ENCODE data around the gene ZBTB21.
"Not testable (repeated sequence)": the region's sequence is repeated elsewhere in the genome, so short reads cannot be mapped to it uniquely, and the experiment has no call there.

ZBTB21 gene

GRCh38 chr21:41965461-41966013 lies 44.6 kb downstream of the ZBTB21 start:
- no peak for DNase-seq

DNA sequence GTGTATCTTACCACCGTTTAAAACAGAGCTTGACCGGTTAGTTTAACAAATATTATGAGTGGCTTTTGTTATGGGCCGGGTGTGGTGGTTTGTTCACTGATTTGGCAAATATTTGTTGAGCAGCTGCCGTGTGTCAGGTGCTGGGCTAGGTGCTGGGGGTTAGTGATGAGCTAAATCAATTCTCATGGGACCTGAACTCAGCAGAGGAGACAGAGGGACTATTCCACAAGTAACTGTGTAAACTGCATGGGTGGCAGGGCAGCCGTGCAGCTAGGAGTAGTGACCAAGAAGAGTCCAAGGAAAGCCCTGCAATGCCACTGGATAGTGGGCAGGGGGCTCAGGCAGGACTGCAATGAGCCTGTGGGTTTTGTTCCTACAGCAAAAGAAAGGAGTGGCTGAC lies 45.1 kb downstream of the ZBTB21 start:
- no peak for DNase-seq

DNA sequence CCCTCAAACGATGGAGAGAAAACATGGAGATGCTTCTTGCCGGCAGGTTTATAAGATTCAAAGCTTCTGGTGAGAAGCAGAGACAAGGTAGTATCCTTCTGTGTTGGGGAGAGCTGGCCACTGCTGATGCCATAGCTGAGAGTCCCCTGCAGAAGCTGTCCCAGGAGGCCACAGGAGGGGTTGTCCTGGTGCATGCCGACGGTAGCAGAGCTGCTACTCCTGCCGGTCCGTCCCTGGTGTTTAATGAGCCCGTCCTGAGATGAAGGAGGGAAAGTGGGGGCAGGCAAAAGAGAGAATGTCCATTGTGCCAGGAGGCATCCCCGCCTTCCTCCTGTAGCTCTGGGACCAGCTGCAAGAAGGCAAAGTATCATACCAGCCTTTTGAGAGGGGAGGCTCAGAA lies 46.0 kb downstream of the ZBTB21 start:
- no peak for DNase-seq

DNA sequence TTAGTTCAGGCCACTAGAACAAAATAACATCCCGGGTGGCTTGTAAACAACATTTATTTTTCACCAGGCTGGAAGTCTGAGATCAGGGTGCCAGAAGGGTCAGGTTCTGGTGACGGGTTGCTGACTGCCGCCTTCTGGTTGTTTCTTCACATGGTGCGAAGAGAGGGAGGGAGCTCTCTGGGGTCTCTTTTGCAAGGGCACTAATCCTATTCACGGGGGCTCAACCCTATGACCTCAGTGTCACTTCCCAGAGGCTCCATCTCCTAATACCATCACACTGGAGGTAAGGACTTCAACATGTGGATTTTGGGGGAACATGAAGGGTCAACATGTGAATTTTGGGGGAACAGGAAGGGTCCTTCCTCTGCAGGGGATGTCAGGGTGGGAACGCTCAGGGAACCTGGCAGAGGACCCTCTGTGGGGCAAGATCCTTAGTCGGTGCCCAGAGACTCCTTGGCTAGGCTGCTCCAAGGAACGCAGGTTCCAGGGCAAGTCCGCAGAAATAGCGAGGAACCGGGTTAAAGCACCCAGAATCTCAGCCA lies 47.7 kb downstream of the ZBTB21 start:
- DNase-seq = no peak

DNA sequence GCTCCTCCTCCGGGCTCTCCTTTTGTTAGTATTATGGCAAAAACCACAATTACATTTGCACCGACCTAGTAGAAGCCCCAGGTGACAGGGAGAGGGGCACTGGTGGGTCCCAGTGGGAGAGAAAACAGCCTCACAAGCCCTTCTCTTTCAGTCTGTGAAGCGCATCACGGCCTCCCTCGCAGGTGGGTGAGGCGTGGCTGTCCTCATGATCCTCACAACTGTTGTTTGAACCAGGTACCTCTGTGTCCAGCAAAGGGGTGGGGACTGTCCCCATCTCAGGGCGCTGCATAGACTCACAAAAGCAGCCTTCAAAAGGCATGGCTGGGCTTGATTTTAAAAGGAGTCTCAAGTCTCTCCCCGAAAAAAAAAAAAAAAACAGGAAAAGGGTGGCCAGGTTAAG lies 48.4 kb downstream of the ZBTB21 start:
- DNase-seq = no peak

DNA sequence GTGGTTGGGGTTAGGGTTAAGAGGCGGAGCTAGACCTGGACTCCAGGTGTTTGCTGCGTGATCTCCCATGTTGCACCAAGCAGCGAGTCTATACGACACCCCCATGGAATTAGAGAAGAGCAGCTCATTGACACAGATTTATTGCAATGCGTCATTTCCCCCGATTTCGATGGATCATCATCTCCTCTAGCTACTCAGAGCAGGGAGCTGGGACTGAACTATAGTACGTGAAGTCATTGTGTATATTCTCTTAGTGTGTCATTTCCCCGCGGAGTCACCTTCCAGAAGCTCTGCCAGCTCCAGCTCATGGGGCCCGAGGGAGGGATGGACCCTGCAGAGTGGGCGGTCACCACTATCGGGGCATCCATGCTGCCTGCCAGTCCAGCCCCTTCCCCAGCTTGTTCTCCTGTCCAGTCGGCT lies 48.9 kb downstream of the ZBTB21 start:
- no peak for DNase-seq

GRCh38 chr21:41960386-41960785 lies 49.8 kb downstream of the ZBTB21 start:
- DNase-seq = no peak

- DNase-seq = not testable (repeated sequence)
Measured at GRCh38 chr21:41959697-41960096, 50.5 kb downstream of the ZBTB21 start.

GRCh38 chr21:41958886-41959563 lies 51.1 kb downstream of the ZBTB21 start:
- no peak for DNase-seq

DNA sequence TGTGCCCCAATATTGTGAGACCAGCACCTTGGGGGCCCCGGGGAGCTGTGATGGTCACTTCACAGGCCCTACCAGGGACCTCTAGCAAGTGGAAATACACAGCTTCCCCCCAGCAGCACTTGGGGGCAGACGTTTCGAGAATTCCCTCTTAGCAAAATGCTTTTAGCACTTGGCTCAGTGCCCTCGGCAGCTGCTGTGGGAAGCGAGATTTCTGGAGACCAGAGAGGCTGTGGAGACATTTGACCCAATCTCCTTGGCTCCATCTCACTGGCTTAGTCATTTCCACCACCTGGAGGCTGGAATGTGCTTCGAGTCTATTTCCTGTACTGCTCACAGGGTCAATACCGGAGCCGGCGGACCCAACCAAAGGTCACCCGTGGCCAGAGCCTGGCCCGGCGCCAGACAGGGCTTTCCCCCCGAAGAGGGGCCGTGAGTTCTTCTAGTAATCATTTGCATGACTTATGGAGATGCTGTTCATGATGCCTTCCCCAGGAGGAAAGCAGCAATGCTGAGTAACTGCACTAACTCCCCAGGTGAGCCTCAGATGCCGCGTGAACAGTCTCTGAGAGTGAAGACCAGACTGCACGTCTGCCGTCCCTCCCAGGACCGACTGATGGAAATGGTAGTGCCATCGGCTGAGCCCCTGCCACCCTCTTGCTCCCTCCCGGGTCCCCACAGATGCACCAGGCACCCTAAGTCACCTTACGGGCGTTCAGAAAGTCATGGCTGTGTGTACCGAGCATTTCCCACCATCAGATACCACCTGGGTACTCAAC lies 52.0 kb downstream of the ZBTB21 start:
- DNase-seq = no peak

GRCh38 chr21:41956926-41957729 lies 53.0 kb downstream of the ZBTB21 start:
- no peak for DNase-seq

DNA sequence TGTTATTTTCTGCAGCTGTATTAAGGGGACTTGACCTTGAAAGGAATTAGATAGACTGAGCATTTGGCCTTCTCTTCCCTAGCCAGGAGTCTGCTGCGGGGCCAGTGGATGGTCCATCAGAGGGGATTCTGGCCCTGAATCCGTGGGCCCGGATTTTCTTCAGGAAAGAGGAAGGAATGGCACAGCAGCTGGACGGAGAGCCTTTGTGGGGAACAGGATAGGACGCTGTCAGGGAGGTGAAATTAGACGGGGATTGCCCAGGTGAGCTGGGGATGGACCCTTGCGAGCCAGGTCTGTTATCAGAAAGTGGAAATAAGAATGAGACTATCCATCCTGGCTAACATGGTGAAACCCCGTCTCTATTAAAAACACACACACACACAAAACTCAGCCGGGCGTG lies 54.6 kb downstream of the ZBTB21 start:
- DNase-seq = no peak

DNA sequence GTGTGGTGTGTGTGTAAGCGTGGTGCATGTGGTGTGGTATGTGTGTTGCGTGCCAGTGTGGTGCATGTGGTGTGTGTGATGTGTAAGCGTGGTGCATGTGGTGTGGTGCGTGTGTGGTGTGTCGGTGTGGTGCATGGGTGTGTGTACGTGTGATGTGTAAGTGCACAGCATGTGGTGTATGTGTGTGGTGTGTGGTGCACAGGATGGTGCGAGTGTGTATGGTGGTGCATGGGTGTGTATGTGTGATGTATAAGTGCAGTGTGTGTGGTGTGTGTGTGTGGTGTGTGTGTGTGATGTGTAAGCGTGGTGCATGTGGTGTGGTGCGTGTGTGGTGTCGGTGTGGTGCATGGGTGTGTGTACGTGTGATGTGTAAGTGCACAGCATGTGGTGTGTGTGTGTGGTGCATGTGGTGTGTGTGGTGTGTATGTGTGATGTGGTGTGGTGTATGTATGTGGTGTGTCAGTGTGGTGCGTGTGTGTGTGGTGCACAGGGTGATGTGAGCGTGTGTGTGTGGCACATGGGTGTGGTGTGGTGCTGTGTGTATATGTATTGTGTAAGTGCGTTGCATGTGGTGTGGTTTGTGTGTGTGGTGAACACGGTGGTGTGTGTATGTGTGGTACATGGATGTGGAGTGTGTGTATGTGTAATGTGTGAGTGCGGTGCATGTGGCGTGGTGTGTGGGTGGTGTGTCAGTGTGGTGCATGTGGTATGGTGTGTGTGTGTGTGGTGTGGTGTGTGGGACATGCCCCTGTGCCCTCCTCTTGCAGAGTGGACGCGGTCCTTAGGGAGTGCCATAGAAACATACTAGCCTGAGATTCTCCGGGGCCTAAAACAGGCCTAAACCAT lies 55.3 kb downstream of the ZBTB21 start:
- DNase-seq = no peak

- no peak for DNase-seq
Measured at GRCh38 chr21:41953831-41954653, 56.1 kb downstream of the ZBTB21 start, which contains the start of gene C2CD2. Gene C2CD2 (minus strand): TSS chr21:41954018. CDS start chr21:41953648, 370 bp downstream.

DNA sequence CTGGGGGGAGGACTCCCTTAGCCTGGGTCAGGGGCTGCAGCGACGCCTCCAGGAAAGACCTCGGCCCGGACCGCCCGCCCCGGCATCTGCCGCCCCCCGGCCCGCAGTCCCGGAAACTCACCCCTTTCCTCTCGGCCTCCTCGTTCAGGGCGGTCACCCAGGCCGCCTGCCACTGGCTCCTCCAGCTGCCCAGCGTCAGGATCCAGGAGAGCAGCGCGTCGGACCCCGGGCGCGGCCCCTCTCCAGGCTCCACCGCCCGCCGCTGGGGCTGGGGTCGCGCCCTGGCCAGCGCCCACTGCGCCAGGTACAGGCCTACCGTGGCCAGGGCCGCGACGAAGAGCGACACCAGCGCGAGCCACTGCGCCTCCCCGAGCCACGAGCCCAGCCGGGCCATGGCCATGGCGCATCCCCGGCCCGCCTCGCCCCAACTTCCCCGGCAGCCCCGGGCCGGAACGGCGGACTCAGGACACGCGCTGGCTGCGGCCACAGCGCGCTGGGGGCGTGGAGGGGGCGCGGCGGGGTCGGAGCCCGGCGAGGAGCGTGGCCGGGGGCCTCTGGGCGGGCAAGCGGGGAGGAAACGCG lies 56.8 kb downstream of the ZBTB21 start:
- no peak for DNase-seq

DNA sequence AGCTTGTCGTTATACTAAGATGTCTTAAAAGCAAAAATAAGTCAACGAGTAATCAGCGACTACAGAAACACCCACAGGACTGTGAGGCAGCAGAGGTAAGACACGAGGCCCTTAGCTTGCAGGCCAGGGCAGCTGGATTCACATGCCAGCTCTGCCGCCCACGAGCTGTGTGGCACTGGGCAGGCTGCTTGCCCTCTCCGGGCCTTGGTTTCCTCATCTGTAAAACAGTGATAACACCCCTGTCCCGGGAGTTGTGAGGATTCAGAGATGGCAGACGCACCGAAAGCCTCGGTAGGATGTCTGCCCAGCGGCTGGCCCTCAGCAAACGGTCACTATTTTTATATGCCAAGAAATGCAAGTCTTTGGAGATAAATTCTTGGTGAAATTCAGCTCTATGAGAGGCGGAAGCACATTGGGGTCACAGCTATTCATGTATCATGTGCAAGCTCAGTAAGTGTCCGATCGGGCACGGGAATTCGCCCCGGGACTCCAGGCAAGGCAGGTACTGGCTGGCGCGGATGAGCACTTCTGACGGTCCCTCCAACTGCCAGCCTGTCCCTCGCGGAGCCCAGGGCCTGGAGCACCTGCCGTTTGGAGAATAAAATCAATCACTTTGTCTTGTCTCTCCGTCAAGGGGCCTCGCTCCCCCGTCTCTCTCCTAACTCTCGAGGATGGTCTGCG lies 57.5 kb downstream of the ZBTB21 start:
- no peak for DNase-seq

DNA sequence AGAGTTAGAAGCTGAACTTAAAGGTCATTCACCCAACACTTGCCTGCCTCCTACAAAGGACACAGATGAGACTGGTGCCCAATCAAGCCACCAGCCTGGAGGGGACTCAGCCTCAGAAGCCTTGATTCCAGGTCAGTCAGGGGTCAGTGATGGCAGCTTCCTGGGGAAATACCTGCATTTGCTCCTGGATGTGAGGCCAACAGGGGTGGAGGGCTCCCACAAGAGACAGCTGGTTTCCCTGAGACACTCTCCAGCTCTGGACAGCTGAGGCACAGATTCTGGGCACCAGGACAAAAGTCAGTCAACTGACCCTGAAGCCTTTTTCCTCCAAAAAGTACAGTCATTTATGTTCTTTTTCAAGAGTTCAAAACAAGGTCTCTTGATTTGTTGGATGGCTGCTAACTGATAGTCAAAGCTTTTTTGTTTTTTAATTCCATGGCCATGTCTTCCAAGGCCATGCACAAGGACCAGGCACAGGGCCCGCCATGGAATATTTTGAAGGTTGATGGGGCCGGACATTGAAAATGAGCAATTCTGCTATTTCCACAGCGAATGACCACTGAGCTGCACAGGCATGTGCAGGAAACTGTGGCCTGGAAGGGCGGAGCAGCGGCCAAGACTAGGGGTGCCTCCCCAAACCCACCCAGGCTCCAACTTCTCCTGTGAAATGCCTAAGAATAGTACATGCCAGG lies 58.1 kb downstream of the ZBTB21 start:
- DNase-seq = no peak

DNA sequence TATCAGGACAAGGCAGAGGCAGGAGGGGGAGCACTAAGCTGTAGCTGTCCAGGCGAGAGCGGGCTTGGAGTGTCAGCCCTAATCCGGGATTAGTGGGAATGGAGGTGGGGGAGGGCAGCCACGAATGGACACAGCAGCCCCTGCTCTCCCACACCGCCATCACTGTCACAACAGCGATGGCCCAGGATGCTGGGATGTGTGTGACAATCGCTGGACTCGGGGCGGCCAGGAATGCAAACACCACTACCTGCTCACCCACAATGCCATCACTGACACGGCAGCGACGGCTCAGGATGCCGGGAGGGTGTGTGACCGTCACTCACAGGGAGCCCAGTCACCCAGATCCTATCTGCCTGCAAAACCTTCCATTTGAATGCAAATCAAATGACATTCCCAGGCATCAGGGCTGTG lies 59.2 kb downstream of the ZBTB21 start:
- no peak for DNase-seq

- DNase-seq = not testable (repeated sequence)
Measured at GRCh38 chr21:41949631-41950030, 60.5 kb downstream of the ZBTB21 start.
